Stimulated activated naive CD4-positive, alpha-beta T cell (primary cell): ENCODE measurements around the gene RASAL2.
"Not testable (repeated sequence)": the region's sequence is repeated elsewhere in the genome, so short reads cannot be mapped to it uniquely, and the experiment has no call there.

ENCODE experiments used
- DNase-seq, 6 experiments: peaks; one replicate each; lab custom pipeline; 2025; lab: John Stamatoyannopoulos, UW

RASAL2 gene

DNA sequence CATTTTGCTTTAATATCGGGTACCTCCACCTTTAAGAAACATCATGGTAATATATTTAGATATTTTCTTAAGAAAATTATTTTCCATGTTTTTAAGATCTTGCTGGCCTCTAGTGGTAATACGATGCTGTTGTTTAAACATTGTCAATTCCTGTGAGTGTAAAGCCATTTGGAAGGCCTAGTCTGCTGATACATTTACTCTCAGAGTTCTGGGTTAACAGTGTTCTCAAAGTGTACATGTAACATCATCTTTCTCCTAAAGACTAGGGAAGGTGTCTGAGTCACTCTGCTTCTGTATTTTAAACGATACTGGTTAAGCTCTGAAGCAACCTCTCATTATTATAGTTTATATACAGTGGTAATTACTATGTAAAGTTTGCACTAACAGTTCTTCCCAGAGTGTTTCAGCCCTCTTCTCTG, 189.1 kb downstream of the RASAL2 start:
- DNase-seq: no peak

DNA sequence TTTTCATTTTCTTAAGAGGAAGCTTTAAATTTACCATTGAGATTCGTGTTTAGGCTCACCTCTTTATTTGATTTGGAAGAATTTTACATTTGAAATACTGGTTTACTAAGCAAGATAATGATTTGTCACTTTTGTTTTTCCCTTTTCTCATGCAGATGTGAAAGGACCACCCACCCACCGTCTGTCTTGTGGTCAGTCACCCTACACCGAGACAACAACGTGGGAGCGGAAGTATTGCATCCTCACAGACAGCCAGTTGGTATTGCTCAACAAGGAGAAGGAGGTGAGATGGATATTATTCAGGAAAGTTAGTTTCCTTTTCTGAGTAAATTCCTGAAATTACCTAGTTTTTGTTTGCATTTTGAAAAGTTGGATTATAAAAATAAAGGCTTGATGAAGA, 189.5 kb downstream of the RASAL2 start:
- no peak for DNase-seq

DNA sequence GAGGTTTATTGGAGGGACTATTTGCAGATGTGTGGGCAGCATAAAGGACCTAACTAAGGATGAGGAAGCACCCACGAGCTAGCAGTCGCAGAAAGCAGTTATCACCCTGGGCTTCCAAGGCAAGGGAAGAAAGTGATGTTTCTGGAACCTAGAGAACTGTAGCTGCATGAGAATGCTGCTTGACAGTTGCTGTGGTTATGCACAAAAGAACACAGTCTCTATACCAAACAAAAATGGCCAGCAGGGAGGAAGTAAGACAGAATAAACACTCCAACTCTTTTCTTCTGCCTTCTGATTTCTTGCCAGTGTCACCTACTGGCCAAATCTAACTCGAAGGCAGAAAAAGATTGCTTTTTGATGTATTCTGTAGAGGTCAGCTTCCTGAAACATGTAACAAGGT, 190.2 kb downstream of the RASAL2 start:
- DNase-seq: no peak

- no peak for DNase-seq
Measured at GRCh38 chr1:178291166-178291565, 197.3 kb downstream of the RASAL2 start.

DNA sequence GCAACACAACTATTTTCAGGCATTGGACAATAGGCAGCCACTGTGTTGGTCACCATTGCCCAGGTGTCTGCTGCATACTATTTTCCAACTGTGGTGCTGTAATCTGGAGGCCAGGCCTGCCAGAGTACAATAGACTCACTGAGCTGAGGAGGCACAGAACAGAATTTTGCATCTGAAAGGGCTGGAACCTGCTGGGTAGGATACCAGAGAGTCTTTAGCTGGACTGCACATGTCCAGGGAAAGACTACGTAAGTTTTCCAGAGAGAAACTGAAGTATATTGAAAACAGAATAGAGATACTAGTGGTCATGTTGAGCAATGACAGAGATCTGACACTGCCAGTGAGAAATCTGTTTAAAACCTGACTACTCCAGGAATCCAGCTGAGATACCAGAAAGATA, 200.8 kb downstream of the RASAL2 start:
- DNase-seq: no peak

DNA sequence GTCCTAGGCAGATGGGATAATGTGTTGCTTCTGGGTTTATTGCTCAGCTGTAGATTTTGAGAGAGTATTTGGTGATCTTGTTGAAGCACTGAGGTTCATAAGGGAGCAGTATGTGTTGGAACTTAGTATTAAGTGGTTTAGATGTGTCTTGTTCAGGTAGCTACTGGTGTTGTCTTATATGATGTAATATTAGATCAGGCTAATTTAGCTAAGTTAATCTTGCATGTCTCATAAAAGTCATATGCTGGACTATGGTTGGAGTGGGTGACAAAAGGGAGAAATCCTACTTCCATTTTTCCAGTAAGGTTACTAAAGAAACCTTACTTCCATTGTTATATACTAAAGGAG, 206.4 kb downstream of the RASAL2 start:
- no peak for DNase-seq

DNA sequence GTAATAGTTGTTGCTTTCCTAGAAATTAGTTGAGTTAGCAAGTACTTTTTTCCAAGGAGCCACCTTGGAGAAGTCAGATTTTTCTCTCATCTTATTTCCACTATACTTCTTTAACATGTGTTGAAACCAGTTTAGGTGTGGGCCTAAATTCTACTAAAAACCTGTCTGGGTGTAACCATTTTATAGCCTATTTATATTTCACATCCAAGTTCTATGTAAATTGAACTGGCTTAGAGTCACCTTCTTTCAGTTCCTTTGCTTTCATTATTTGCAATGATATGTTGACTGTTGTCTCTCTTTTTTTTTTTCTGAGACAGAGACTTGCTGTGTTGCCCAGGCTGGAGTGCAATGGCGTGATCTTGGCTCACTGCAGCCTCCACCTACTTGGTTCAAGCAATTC, 207.2 kb downstream of the RASAL2 start:
- no peak for DNase-seq

DNA sequence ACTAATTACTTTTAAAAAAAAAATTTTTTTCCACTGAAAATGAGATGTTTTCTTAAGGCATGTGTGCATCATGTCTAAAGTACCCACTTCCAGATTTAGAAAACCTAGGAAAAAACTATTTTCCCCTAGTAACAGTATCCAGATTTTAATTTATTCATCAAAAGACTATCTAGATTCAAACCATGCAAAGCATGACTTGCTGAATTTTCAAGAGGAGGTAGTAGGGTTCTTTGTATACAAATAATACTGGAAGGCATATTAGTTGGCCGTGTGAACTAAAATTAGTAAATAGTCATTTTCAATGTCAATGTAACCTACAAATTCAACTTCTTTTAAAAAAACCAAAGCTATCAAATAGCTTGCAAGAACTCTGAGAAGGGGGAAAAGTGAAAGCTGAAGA, 213.4 kb downstream of the RASAL2 start:
- no peak for DNase-seq

GRCh38 chr1:178308438-178308837, 214.5 kb downstream of the RASAL2 start:
- DNase-seq: no peak

- DNase-seq: peak in 2 of 6 experiments; percentile 2 to 18
Measured at GRCh38 chr1:178310685-178311105, 216.8 kb downstream of the RASAL2 start.

- DNase-seq: no peak
Measured at GRCh38 chr1:178311164-178311563, 217.3 kb downstream of the RASAL2 start.

- DNase-seq: not testable (repeated sequence)
Measured at GRCh38 chr1:178320280-178320982, 226.5 kb downstream of the RASAL2 start.

DNA sequence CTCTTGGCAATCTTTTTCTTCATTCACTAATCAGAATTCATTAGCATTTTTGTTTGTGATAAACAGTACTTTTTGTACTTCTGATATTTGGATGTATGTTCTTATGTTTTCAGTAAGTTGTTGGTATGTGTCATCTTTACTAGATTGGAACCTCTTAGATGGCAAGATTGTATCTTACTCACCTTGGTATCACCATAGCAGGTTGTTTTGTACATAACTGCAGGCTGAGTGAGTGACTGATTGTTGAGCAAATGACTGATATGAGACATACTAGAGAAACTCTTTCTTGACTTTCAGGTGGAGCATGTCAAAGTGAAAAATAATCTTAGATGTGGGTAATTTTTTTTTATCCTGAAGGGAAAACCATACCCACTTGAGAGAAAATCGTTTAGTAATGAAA, 229.2 kb downstream of the RASAL2 start:
- no peak for DNase-seq

DNA sequence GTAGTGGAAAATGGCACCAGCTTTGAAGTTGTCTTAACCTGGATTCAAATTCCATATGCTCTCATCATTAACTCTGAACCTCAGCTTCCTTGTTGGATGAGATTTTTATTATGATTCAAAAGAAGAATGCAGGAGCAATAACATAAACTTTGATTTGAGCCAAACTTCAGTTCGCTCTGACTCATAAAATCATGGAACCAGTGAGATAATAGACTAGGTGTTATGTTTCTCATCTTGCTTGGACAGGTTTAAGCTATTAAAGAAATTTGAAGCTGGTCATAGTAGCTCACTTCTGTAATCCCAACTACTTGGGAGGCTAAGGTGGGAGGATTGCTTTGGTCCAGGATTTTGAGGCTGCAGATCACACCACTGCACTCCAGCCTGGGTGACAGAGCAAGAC, 230.1 kb downstream of the RASAL2 start:
- no peak for DNase-seq

- no peak for DNase-seq
Measured at GRCh38 chr1:178328728-178329127, 234.8 kb downstream of the RASAL2 start.

- no peak for DNase-seq
Measured at GRCh38 chr1:178330153-178330552, 236.2 kb downstream of the RASAL2 start.

DNA sequence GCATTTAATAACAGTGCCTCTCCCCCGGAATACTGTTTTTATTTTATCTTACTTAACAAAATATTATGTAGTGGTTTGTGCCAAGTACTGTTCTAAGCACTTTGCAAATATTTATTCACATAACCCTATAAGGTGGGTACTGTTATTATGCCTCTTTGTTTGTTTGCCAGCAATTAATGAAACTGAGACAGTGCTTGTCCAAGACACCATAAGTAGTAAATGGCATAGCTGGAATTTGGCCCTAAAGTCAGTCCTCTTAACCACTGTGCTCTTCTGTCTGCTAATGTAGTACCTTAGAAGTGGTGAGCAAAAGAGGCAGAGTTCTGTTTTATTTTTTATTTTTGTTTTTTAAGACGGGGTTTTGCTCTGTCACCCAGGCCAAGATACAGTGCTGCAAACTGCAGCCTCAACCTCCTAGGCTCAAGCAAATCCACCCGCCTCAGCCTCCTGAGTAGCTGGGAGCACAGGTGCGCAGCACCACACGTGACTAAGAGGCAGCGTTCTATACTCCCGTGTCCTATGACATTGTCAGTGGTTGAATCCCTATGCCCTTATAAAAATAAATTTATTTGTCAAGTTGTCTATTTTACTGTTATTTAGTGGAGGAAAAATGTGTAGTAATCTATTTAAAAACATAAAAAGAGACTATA, 237.1 kb downstream of the RASAL2 start:
- DNase-seq: no peak

GRCh38 chr1:178335426-178335825, 241.5 kb downstream of the RASAL2 start:
- no peak for DNase-seq

- no peak for DNase-seq
Measured at GRCh38 chr1:178337091-178337706, 243.3 kb downstream of the RASAL2 start.

DNA sequence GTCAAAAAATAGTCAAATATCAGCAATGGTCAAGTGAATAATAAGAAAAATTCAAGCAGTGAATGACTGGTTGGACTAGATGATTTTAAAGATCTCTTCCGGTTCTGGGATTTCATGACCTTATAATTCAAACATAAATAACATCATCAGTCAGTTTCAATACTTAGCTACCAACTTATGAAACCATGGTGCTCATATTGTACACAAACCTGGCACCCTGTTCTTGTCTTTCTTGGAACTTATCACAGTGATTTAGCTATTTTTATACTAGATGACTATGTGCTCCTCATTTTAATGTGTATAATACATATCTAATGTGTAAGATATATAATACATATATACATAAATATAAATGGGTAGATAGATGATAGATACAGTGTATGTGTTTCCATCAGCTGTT, 245.9 kb downstream of the RASAL2 start:
- DNase-seq: no peak

- no peak for DNase-seq
Measured at GRCh38 chr1:178341261-178341956, 247.5 kb downstream of the RASAL2 start.

DNA sequence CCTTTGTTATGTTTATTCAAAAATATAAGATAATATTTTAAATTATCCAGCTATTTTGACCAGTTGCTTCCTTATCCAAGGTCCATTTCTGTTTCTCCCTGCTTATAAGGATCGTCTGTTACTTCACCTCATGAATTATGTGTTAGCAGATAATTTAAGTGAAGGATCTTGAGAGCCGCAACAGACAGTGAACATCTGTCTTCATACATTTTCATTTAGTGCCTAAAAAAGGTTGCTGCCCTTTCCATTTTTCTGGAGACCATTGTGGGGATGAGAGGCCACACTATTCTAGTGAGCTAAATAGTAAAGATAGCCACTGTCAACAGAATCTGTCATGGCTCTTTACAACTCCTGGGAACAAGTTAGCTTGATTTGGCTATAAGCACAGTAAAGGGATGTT, 248.8 kb downstream of the RASAL2 start:
- no peak for DNase-seq
